Neural progenitor cell (in vitro differentiated cells): ENCODE results near the gene UBE2B.

ENCODE experiments used
- CTCF ChIP-seq: fragments of 200-600 bp; sonication (generic); IDR thresholded peaks from 2 replicates; pipeline ENCODE4 v1.5.1; 2017; ENCODE audit warnings: antibody characterized with exemption, mild to moderate bottlenecking
- EZH2phosphoT487 ChIP-seq: fragments of 200-600 bp; sonication (generic); IDR thresholded peaks from 2 replicates; pipeline ENCODE4 v1.6.1; 2017; ENCODE audit warnings: antibody characterized with exemption

GRCh38 chr5:134422791-134423365 is 51.5 kb downstream of the UBE2B start:
- TF ChIP-seq CTCF (no peak), EZH2phosphoT487 (no peak)
